Caco-2 (cell line): ENCODE data around the gene R3HDM2. TPM values are rescaled to one million over a fixed set of nuclear protein-coding genes. Genes with fewer than 3 reads are reported as not detected.
"Not testable (repeated sequence)": the region's sequence is repeated elsewhere in the genome, so short reads cannot be mapped to it uniquely, and the experiment has no call there.

ENCODE experiments used
- BruUV-seq: library from RNA; stranded (reverse); fragments of 400-500 nt; replicated peaks from 2 replicates; lab custom pipeline; 2021; lab: Mats Ljungman, UMichigan
- CTCF ChIA-PET: fragments of 300-600 bp; sonication (Branson Sonifier 250); formaldehyde crosslinking; loops from one replicate; lab custom pipeline; 2022; ENCODE audit warnings: antibody characterized with exemption; lab: Charles Lee
- POLR2A ChIA-PET: fragments of 300-600 bp; sonication (Branson Sonifier 250); formaldehyde crosslinking; loops from one replicate; lab custom pipeline; 2022; ENCODE audit warnings: antibody characterized with exemption; lab: Charles Lee
- DNase-seq, 2 experiments: peaks; one replicate each; pipeline versions ENCODE4 v3.0.0 to v3.0.0-alpha.2; 2020 to 2022
- H3K27me3 ChIP-seq: replicated peaks from 2 replicates; pipeline ENCODE4 v1.6.0; 2011; ENCODE audit warnings: low read length; ENCODE audit not compliant: control insufficient read depth, insufficient read depth
- H3K36me3 ChIP-seq: 2 replicates; pipeline ENCODE4 v1.5.1; 2011; ENCODE audit warnings: low read length; ENCODE audit not compliant: control insufficient read depth, insufficient read depth
- H3K4me1 ChIP-seq: fragments of 250-450 bp; sonication (Bioruptor Pico); 2 replicates; pipeline ENCODE4 v1.5.1; 2020; ENCODE audit warnings: mild to moderate bottlenecking
- H3K4me3 ChIP-seq: 2 replicates; pipeline ENCODE4 v1.5.1; 2011; ENCODE audit warnings: low read depth, mild to moderate bottlenecking, control low read depth, low read length
- H3K9me3 ChIP-seq: fragments of 250-450 bp; sonication (Bioruptor Pico); 2 replicates; pipeline ENCODE4 v1.5.1; 2020; ENCODE audit warnings: mild to moderate bottlenecking, moderate library complexity
- H3K27ac Mint-ChIP-seq: one replicate; pipeline ENCODE4 v1.8.0; 2022; ENCODE audit warnings: mixed read lengths; ENCODE audit not compliant: unreplicated experiment
- H3K27me3 Mint-ChIP-seq: one replicate; pipeline ENCODE4 v1.8.0; 2022; ENCODE audit warnings: mixed read lengths; ENCODE audit not compliant: insufficient read depth, unreplicated experiment
- H3K36me3 Mint-ChIP-seq: one replicate; pipeline ENCODE4 v1.8.0; 2022; ENCODE audit warnings: mild to moderate bottlenecking, mixed read lengths; ENCODE audit not compliant: insufficient read depth, unreplicated experiment
- H3K4me1 Mint-ChIP-seq: one replicate; pipeline ENCODE4 v1.8.0; 2022; ENCODE audit warnings: low read depth, mixed read lengths; ENCODE audit not compliant: unreplicated experiment
- H3K4me3 Mint-ChIP-seq: one replicate; pipeline ENCODE4 v1.8.0; 2022; ENCODE audit warnings: mild to moderate bottlenecking, moderate library complexity, mixed read lengths; ENCODE audit not compliant: unreplicated experiment
- H3K9me3 Mint-ChIP-seq: one replicate; pipeline ENCODE4 v1.8.0; 2022; ENCODE audit warnings: mixed read lengths; ENCODE audit not compliant: unreplicated experiment
- intact Hi-C: fragments of 100-400 bp; cut with micrococcal nuclease; formaldehyde crosslinking; loops from one replicate; pipeline ENCODE4 v1.10.0; 2022; ENCODE audit not compliant: unreplicated experiment
- total RNA-seq: library from RNA; stranded (reverse); gene quantifications from 2 replicates; pipeline ENCODE4 v1.2.3, GENCODE V29; 2022
- TF ChIP-seq, protein P1 (sequence below), 2 experiments: fragments of 200-600 bp in 1 of 2; IDR thresholded peaks; 1 replicate in 1 of 2; 2 replicates in 1 of 2; pipeline versions ENCODE4 v1.5.1 to v1.8.0; 2011 to 2022; ENCODE audit warnings: antibody characterized with exemption in 1 of 2, control low read depth in 1 of 2, inconsistent platforms in 1 of 2, low read depth in 1 of 2, low read length in 1 of 2, mild to moderate bottlenecking in 1 of 2, moderate library complexity in 1 of 2; ENCODE audit not compliant: insufficient read depth in 1 of 2, severe bottlenecking in 1 of 2, unreplicated experiment in 1 of 2

Gene R3HDM2
- total RNA-seq, 1 experiment from 2014 or later = 33.7 TPM

DNA sequence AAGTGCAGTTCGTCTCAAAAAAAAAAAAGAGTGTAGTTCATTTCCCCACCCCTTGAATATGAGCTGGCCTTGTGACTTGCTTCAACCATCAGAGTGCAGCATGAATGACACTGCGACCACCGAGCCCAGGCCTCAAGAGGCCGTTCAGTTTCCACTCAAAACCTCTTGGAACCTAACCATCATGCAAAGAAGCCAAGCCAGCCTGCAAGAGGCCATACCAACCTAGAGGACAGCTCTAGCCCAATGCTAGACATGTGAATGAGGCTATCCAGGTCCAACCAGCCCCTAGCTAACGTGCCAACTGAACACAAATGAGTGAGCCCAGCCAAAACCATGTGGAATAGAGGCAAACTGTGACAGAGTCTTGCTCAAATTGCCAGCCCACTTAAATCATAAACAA, 29.7 kb downstream of the R3HDM2 start:
- H3K4me3 Mint-ChIP-seq = no peak overlapping the region

DNA sequence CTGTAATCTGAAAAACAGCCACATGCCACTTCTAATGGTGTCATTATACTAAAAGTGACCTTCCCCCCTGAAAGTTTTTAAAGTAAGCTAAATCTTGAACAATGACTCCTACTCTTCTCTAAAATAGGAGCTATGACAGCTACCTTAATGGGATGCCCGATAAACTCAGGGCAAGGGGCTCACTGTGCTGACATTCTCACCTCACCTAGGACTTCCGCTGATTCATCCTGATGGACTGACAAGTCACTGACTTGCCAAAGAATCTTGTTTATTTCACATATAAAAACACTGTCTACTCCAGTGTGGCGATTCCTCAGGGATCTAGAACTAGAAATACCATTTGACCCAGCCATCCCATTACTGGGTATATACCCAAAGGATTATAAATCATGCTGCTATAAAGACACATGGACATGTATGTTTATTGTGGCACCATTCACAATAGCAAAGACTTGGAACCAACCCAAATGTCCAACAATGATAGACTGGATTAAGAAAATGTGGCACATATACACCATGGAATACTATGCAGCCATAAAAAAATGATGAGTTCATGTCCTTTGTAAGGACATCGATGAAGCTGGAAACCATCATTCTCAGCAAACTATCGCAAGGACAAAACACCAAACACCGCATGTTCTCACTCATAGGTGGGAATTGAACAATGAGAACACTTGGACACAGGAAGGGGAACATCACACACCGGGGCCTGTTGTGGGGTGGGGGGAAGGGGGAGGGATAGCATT, 31.0 kb downstream of the R3HDM2 start:
- H3K9me3 Mint-ChIP-seq, H3K4me1 Mint-ChIP-seq, H3K9me3 ChIP-seq, BruUV-seq, DNase-seq, H3K4me1 ChIP-seq, H3K27me3 ChIP-seq, H3K36me3 Mint-ChIP-seq, H3K4me3 Mint-ChIP-seq, H3K36me3 ChIP-seq, CTCF ChIA-PET, intact Hi-C loops, H3K4me3 ChIP-seq, H3K27ac Mint-ChIP-seq, H3K27me3 Mint-ChIP-seq: not testable (repeated sequence)
- POLR2A ChIA-PET = interaction anchor here (0.6 kb wide), 1 partner anchor 65 kb away, joined by 7 read pairs; no protein-coding TSS in a partner anchor

More for the DNA sequence above, 29.7 kb downstream of the R3HDM2 start:
- no TSS peak for BruUV-seq
- H3K4me1 ChIP-seq = no peaks in the 10 kb centered on the region
- Mint-ChIP-seq H3K27ac (no peak overlapping the region), H3K36me3 (peaks cover under 1% of the 10 kb centered on the region), H3K27me3 (no peaks in the 10 kb centered on the region), H3K4me1 (no peaks in the 10 kb centered on the region), H3K9me3 (no peaks in the 10 kb centered on the region)
- no peaks in the 10 kb centered on the region for H3K27me3 ChIP-seq
- intact Hi-C loops = no loop called here
- DNase-seq = no peak
- no peaks in the 10 kb centered on the region for H3K36me3 ChIP-seq
- H3K4me3 ChIP-seq = no peak overlapping the region
- TF ChIP-seq, protein P1, sequence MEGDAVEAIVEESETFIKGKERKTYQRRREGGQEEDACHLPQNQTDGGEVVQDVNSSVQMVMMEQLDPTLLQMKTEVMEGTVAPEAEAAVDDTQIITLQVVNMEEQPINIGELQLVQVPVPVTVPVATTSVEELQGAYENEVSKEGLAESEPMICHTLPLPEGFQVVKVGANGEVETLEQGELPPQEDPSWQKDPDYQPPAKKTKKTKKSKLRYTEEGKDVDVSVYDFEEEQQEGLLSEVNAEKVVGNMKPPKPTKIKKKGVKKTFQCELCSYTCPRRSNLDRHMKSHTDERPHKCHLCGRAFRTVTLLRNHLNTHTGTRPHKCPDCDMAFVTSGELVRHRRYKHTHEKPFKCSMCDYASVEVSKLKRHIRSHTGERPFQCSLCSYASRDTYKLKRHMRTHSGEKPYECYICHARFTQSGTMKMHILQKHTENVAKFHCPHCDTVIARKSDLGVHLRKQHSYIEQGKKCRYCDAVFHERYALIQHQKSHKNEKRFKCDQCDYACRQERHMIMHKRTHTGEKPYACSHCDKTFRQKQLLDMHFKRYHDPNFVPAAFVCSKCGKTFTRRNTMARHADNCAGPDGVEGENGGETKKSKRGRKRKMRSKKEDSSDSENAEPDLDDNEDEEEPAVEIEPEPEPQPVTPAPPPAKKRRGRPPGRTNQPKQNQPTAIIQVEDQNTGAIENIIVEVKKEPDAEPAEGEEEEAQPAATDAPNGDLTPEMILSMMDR (IDR thresholded peaks at IDR 0.05; ENCODE audit: insufficient read depth in 1 of 2, low read depth in 1 of 2, low read length in 1 of 2, severe bottlenecking in 1 of 2, unreplicated experiment in 1 of 2) = no peak
- POLR2A ChIA-PET = no interaction called here
- H3K9me3 ChIP-seq = no peaks in the 10 kb centered on the region
- CTCF ChIA-PET = interaction anchor here (0.6 to 1.2 kb wide), 2 partner anchors 54 to 82 kb away, joined by 3 to 6 read pairs; partner anchors contain the start of gene INHBE

DNA sequence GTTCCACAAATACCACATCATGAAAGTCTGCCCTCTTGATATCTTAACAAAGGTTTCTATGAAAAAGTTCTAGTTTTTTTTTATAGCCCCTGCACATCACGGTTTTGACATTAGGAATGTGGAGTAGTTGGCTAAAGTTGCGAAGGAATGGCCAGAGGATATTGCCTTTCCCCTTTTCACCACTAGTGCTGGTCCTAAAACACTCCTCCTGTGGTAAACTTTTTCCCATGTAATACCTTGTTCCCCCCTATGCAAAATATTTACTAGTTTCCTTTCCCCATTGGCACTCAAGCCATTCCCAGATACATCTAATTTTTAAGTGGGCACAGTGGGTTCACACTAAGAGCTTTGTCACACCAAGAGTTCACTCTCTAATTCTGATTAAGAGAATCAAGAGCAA, 33.4 kb downstream of the R3HDM2 start:
- ChIA-PET POLR2A (no interaction called here), CTCF (no interaction called here)
- H3K4me1 Mint-ChIP-seq = no peaks in the 10 kb centered on the region
- no peak overlapping the region for H3K4me3 ChIP-seq
- BruUV-seq = no TSS peak
- no peak overlapping the region for H3K27ac Mint-ChIP-seq
- no peaks in the 10 kb centered on the region for H3K9me3 ChIP-seq
- TF ChIP-seq, protein P1 (IDR thresholded peaks at IDR 0.05; ENCODE audit: insufficient read depth in 1 of 2, low read depth in 1 of 2, low read length in 1 of 2, severe bottlenecking in 1 of 2, unreplicated experiment in 1 of 2) = no peak
- H3K27me3 ChIP-seq = no peaks in the 10 kb centered on the region
- H3K4me3 Mint-ChIP-seq = no peak overlapping the region
- H3K36me3 ChIP-seq = no peaks in the 10 kb centered on the region
- intact Hi-C loops = no loop called here
- no peaks in the 10 kb centered on the region for H3K4me1 ChIP-seq
- DNase-seq = no peak
- peaks cover 10% of the 10 kb centered on the region for H3K36me3 Mint-ChIP-seq
- no peaks in the 10 kb centered on the region for H3K9me3 Mint-ChIP-seq
- H3K27me3 Mint-ChIP-seq = no peaks in the 10 kb centered on the region
